K562 (cell line): Measurements from ENCODE around the gene ZNF750. TPM values are rescaled to one million over a fixed set of nuclear protein-coding genes. Genes with fewer than 3 reads are reported as not detected.

Experiments
- ATAC-seq: fragments of 200-7000 bp; cut with Tn5 transposase; 3 replicates; pipeline ENCODE4 v1.9.1; 2020; ENCODE audit warnings: moderate library complexity
- BruUV-seq: library from RNA; stranded (reverse); fragments of 400-500 nt; replicated peaks from 2 replicates; lab custom pipeline; 2021; lab: Mats Ljungman, UMichigan
- CTCF ChIA-PET: fragments of 300-600 bp; formaldehyde crosslinking; extraction: SDS; loops from one replicate; lab custom pipeline; 2021; ENCODE audit warnings: low intra/inter-chr PET ratio; lab: Yijun Ruan, JAX
- POLR2A ChIA-PET: fragments of 300-600, 350-650 bp; sonication (Branson Sonifier 250); formaldehyde crosslinking; extraction: SDS; loops from one replicate; lab custom pipeline; 2021; ENCODE audit warnings: antibody characterized with exemption, inconsistent platforms; lab: Yijun Ruan, JAX
- DNase-seq, 4 experiments: peaks; one replicate each; pipeline versions ENCODE4 v3.0.0 to v3.0.0-alpha.2; 2011 to 2018; ENCODE audit warnings: low spot score in 3 of 4, mixed read lengths in 3 of 4; ENCODE audit errors: extremely low read depth in 1 of 4
- FAIRE-seq: peaks from 2 replicates; lab custom pipeline; 2011; peaks lifted over from hg19 to GRCh38; lab: Jason Lieb, UNC
- H2AFZ ChIP-seq: 2 replicates; pipeline ENCODE4 v1.6.0; 2011; ENCODE audit warnings: low read depth, low read length, control low read depth, inconsistent platforms
- H3K27ac ChIP-seq: fragments of 200-600 bp; 3 replicates; pipeline ENCODE4 v1.8.0; 2011; ENCODE audit warnings: low read depth, mild to moderate bottlenecking, control low read depth, inconsistent platforms, low read length, moderate library complexity, mixed read lengths; ENCODE audit errors: extremely low read depth
- H3K27me3 ChIP-seq, 2 experiments: fragments of 300-600 bp in 1 of 2; 2 replicates in 1 of 2; 3 replicates in 1 of 2; pipeline versions ENCODE4 v1.6.0 to v1.8.0; 2011; ENCODE audit warnings: inconsistent platforms in 2 of 2, low read length in 2 of 2, mild to moderate bottlenecking in 1 of 2, mixed read lengths in 1 of 2, moderate library complexity in 1 of 2; ENCODE audit not compliant: control insufficient read depth in 2 of 2, insufficient read depth in 2 of 2
- H3K36me3 ChIP-seq: fragments of 300-600 bp; 3 replicates; pipeline ENCODE4 v1.8.0; 2011; ENCODE audit warnings: mild to moderate bottlenecking, low read length, inconsistent platforms; ENCODE audit not compliant: control insufficient read depth, insufficient read depth
- H3K4me1 ChIP-seq, 2 experiments: fragments of 200-600 bp in 1 of 2; replicated peaks in 1 of 2; 2 replicates in 1 of 2; 3 replicates in 1 of 2; pipeline versions ENCODE4 v1.5.1 to v1.8.0; 2011; ENCODE audit warnings: inconsistent platforms in 2 of 2, low read length in 2 of 2, mild to moderate bottlenecking in 1 of 2, mixed read lengths in 1 of 2, moderate library complexity in 1 of 2; ENCODE audit not compliant: control insufficient read depth in 2 of 2, insufficient read depth in 2 of 2
- H3K4me2 ChIP-seq: 2 replicates; pipeline ENCODE4 v1.6.1; 2011; ENCODE audit warnings: low read length, control low read depth, inconsistent platforms, mixed read lengths; ENCODE audit not compliant: insufficient read depth
- H3K4me3 ChIP-seq: fragments of 200-600 bp; sonication (generic), shearing (Covaris generic); 2 replicates; pipeline ENCODE4 v1.5.1; 2016; ENCODE audit warnings: control low read depth, inconsistent platforms
- H3K79me2 ChIP-seq: fragments of 200-600 bp; 3 replicates; pipeline ENCODE4 v1.8.0; 2011; ENCODE audit warnings: low read length, inconsistent platforms; ENCODE audit not compliant: control insufficient read depth, insufficient read depth
- H3K9ac ChIP-seq, 2 experiments: 2 replicates each; pipeline versions ENCODE4 v1.6.0 to v1.6.1; 2011; ENCODE audit warnings: low read depth in 2 of 2, low read length in 2 of 2, control low read depth in 1 of 2, inconsistent platforms in 1 of 2, mild to moderate bottlenecking in 1 of 2, mixed read lengths in 1 of 2; ENCODE audit not compliant: insufficient read depth in 1 of 2
- H3K9me1 ChIP-seq: one replicate; pipeline ENCODE4 v1.6.0; 2011; ENCODE audit warnings: inconsistent platforms, mild to moderate bottlenecking, low read length, moderate library complexity; ENCODE audit not compliant: control insufficient read depth, insufficient read depth
- H3K9me3 ChIP-seq: replicated peaks from 2 replicates; pipeline ENCODE4 v1.5.1; 2011; ENCODE audit warnings: low read depth, low read length, inconsistent platforms; ENCODE audit not compliant: control insufficient read depth, insufficient read depth
- H4K20me1 ChIP-seq: replicated peaks from 2 replicates; pipeline ENCODE4 v1.6.1; 2011; ENCODE audit warnings: low read length, inconsistent platforms, mixed read lengths; ENCODE audit not compliant: control insufficient read depth, insufficient read depth
- KAT8 ChIP-seq: fragments of 450-650 bp; IDR thresholded peaks from 2 replicates; pipeline ENCODE4 v1.6.1; 2016; ENCODE audit warnings: low read depth, mild to moderate bottlenecking
- RAD51 ChIP-seq: fragments of 450-650 bp; IDR thresholded peaks from 2 replicates; pipeline ENCODE4 v1.7.1; 2016; ENCODE audit warnings: low read depth, mild to moderate bottlenecking, borderline replicate concordance
- SRF ChIP-seq, 2 experiments: fragments of 250-450, 450-650 bp in 1 of 2; sonication (Bioruptor Pico) in 1 of 2; sonication (generic) in 1 of 2; formaldehyde crosslinking; IDR thresholded peaks; 2 replicates each; pipeline versions ENCODE4 v1.5.0 to v1.5.1; 2020 to 2022; ENCODE audit warnings: mild to moderate bottlenecking in 1 of 2, missing genetic modification reagents in 1 of 2
- TBP ChIP-seq: optimal IDR thresholded peaks from 2 replicates; pipeline ENCODE3; 2011; ENCODE audit warnings: low read depth, low read length, improper control_type of control experiment
- ZBTB7A ChIP-seq: IDR thresholded peaks from 2 replicates; pipeline ENCODE4 v1.6.1; 2011; ENCODE audit warnings: low read depth, mild to moderate bottlenecking, low read length, moderate library complexity, borderline replicate concordance; ENCODE audit not compliant: control insufficient read depth
- ZEB2 ChIP-seq: fragments of 450-650 bp; IDR thresholded peaks from 2 replicates; pipeline ENCODE4 v1.6.1; 2016
- ZNF212 ChIP-seq: fragments of 450-650 bp; formaldehyde crosslinking; IDR thresholded peaks from 2 replicates; pipeline ENCODE4 v1.4.0; 2020; ENCODE audit warnings: mild to moderate bottlenecking
- WGBS: fragments of 100-300 bp; shearing (Covaris generic); methylation state at CpG from one replicate; pipeline ENCODE4 v1.1.6; 2016; ENCODE audit warnings: low coverage, mixed read lengths; ENCODE audit not compliant: insufficient coverage; ENCODE audit errors: missing lambda C conversion rate; 5-methylcytosine and 5-hydroxymethylcytosine counted together
- in situ Hi-C: fragments of 300-500 bp; cut with MboI; formaldehyde crosslinking; loops from 4 replicates; pipeline ENCODE4 v1.15.0; 2018; ENCODE audit warnings: inconsistent platforms, mixed read lengths
- intact Hi-C: fragments of 100-400 bp; cut with micrococcal nuclease; formaldehyde crosslinking; loops from 2 replicates; pipeline ENCODE4 v1.14.2; 2022
- polyA plus RNA-seq, 8 experiments: library from polyadenylated mRNA; depleted of rRNA in 4 of 8; stranded (reverse) in 5 of 8; unstranded in 3 of 8; fragments of >200 nt; fragmentation: Nextera tagmentation in 2 of 8; fragmentation: Illumina TruSeq in 1 of 8; extraction: Ambion mirVana in 2 of 8; extraction: Trizol in 1 of 8; gene quantifications; 2 replicates each; pipeline versions ENCODE4 v1.2.1 to v1.2.3, GENCODE V29; 2011 to 2014; ENCODE audit warnings: inconsistent platforms in 1 of 8, missing spikeins in 1 of 8
- total RNA-seq, 7 experiments: library from RNA; depleted of rRNA in 6 of 7; stranded (reverse); fragments of >200 nt in 6 of 7; fragmentation: Illumina TruSeq in 2 of 7; extraction: Trizol in 2 of 7; gene quantifications; 2 replicates each; pipeline versions ENCODE4 v1.2.1 to v1.2.3, GENCODE V29; 2011 to 2021; ENCODE audit warnings: low replicate concordance in 1 of 7
- TF ChIP-seq, protein P1 (sequence below): sonication (generic); formaldehyde crosslinking; IDR thresholded peaks from 2 replicates; pipeline ENCODE4 v1.8.1; 2023; ENCODE audit warnings: mild to moderate bottlenecking, missing genetic modification reagents

Gene ZNF750
- total and polyA plus RNA-seq, 9 of the 15 experiments (the other 6 are each of a cell fraction or from before 2014, with no cell fraction given), result not detected

DNA sequence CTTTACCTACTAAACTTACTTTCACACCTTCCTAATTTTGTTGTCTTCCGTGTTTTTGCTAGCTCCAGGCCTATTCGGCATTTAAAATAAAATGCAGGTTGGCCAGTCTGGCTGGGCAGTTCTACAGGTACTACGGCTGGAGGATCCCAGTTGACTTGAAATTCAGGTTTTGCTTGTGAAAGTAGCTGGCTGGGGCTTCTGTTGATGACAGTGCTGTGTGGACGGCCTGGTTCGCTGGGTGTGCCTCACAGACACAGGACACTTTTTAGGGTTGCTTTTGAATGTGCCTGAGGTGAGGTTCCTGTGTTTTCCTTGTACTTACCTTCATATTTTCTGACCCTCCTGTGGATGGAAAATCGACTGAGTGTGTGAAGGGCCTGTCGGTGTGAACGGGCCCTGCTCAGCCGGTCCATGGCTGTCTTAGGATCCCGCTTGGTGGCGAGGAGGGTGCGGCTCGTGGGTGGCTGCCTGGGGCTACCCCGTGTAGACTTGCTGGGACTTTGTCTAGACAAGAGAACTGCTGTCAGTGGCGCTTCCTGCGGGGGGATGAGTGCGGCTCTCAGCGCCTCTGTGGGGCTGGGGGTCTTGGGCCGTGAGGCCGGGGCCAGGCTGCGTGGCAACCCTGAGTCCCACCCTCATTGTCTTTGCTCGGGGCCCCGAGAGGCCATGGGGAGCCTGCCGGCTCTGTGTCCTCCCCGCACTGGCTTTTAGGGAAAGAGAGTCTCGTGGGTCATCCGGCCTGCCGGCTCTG is 18.7 kb upstream of the ZNF750 start:
- in situ Hi-C loops, result no loop called here
- Histone ChIP-seq H3K4me1 (peaks cover 29 to 48% of the 10 kb centered on the region in 2 experiments), H3K27me3 (no peaks in the 10 kb centered on the region), H3K4me3 (no peak overlapping the region), H3K9ac (peak overlapping the region in 1 of 2 experiments; percentile 80; a peak in 2 of 4 replicates), H3K4me2 (no peak overlapping the region), H3K27ac (peak overlapping the region; percentile 78; the same call in 1 of the 3 replicates), H3K9me1 (peaks cover 5% of the 10 kb centered on the region), H4K20me1 (no peaks in the 10 kb centered on the region), H3K9me3 (no peaks in the 10 kb centered on the region), H3K79me2 (peaks cover 28% of the 10 kb centered on the region; the same call in 2 of the 3 replicates), H2AFZ (no peak overlapping the region), H3K36me3 (peaks cover 17% of the 10 kb centered on the region; the same call in 2 of the 3 replicates)
- no peak for DNase-seq
- POLR2A ChIA-PET, result interaction anchor here (0.6 to 0.7 kb wide), 2 partner anchors 9 to 96 kb away, joined by 3 read pairs; no protein-coding TSS in a partner anchor
- TF ChIP-seq RAD51 (no peak), ZBTB7A (peak; percentile 32; the same call in 1 of the 2 replicates), TBP (no peak), KAT8 (no peak), ZNF212 (CRISPR knock-in tag) (no peak), ZEB2 (no peak), SRF (CRISPR knock-in tag; IDR thresholded peaks at IDR 0.05) (no peak)
- TF ChIP-seq, protein P1, sequence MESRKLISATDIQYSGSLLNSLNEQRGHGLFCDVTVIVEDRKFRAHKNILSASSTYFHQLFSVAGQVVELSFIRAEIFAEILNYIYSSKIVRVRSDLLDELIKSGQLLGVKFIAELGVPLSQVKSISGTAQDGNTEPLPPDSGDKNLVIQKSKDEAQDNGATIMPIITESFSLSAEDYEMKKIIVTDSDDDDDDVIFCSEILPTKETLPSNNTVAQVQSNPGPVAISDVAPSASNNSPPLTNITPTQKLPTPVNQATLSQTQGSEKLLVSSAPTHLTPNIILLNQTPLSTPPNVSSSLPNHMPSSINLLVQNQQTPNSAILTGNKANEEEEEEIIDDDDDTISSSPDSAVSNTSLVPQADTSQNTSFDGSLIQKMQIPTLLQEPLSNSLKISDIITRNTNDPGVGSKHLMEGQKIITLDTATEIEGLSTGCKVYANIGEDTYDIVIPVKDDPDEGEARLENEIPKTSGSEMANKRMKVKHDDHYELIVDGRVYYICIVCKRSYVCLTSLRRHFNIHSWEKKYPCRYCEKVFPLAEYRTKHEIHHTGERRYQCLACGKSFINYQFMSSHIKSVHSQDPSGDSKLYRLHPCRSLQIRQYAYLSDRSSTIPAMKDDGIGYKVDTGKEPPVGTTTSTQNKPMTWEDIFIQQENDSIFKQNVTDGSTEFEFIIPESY (CRISPR knock-in tag), result peak; percentile 58; the same call in 1 of the 2 replicates
- no TSS peak for BruUV-seq
- 93% methylated on average over 25 of the region's 28 CpGs for WGBS
- CTCF ChIA-PET, result no interaction called here
- intact Hi-C loops, result no loop called here
- ATAC-seq, result no peak
- no peak for FAIRE-seq
